ENCODE results near the gene RGS10. TPM values are rescaled to one million over a fixed set of nuclear protein-coding genes. Genes with fewer than 3 reads are reported as not detected.

The RGS10 gene
- total RNA-seq, 4 donors from 2014 or later, result 31.4 to 41.6 (median 36.1) TPM

DNA sequence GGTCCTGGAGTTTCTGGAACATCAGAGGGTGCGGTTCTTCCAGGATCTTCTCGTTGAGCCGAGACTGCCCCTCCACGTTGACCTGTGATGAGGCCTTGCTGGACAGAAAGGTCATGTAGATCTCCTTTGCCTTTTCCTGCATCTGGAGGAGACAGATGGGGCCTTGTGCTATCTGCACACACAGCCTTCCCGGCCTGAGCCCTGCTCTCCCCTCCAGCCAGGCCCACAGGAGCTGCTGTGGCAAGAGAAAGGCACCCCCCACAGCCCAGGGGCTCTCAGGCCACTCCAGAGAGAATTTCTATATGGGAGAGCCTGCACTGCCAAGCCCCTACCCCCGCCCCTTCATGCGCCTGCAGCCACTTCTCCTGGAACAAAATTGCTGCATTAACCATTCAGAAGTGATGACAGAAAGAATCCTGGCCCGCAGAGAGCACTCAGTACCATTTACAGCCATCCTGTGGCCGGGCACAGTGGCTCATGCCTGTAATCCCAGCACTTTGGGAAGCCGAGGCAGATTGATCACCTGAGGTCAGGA lies 26.9 kb downstream of the RGS10 start:
- DNase-seq (ENCODE audit: extremely low spot score), result no peak
- intact Hi-C loops (cut with DNase I), result no loop called here
- peaks cover under 1 to 18% (median 15%) of the 10 kb centered on the region in 4 donors for H3K4me1 ChIP-seq
- peaks cover 0 to 59% (median 14%) of the 10 kb centered on the region in 4 donors for H3K36me3 ChIP-seq
- no peak overlapping the region for H3K4me3 ChIP-seq
- TF ChIP-seq POLR2AphosphoS5 (IDR thresholded peaks at IDR 0.05) (no peak), EP300 (IDR thresholded peaks at IDR 0.05) (no peak), POLR2A (IDR thresholded peaks at IDR 0.05; ENCODE audit: low read depth) (no peak)
- TF ChIP-seq, protein P1, sequence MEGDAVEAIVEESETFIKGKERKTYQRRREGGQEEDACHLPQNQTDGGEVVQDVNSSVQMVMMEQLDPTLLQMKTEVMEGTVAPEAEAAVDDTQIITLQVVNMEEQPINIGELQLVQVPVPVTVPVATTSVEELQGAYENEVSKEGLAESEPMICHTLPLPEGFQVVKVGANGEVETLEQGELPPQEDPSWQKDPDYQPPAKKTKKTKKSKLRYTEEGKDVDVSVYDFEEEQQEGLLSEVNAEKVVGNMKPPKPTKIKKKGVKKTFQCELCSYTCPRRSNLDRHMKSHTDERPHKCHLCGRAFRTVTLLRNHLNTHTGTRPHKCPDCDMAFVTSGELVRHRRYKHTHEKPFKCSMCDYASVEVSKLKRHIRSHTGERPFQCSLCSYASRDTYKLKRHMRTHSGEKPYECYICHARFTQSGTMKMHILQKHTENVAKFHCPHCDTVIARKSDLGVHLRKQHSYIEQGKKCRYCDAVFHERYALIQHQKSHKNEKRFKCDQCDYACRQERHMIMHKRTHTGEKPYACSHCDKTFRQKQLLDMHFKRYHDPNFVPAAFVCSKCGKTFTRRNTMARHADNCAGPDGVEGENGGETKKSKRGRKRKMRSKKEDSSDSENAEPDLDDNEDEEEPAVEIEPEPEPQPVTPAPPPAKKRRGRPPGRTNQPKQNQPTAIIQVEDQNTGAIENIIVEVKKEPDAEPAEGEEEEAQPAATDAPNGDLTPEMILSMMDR (IDR thresholded peaks at IDR 0.05), result no peak
- H3K27ac ChIP-seq (replicated peaks in 1 of 4), result no peak overlapping the region
- no peaks in the 10 kb centered on the region for H3K9me3 ChIP-seq
- H3K27me3 ChIP-seq, result no peaks in the 10 kb centered on the region
- 88% methylated on average over 9 of the region's 10 CpGs for whole genome bisulfite sequencing

DNA sequence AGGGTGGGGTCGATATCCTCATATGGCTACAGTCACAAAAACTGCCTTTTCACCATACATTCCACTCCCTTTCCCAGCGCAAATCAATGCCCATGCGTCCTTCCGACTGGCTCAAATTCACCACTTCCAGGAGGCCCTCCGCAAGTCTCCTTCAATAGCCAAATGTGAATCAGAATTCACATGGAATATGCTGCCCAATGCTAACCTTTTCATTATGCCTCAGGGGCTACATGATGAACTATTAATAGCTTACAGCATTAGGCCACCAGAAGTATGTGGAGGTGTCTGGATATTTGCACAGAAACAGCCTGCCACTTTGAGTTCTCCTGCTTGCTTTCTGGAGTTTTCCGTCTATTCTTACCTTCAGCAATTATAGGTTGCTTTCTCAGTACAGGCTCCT lies 27.7 kb downstream of the RGS10 start:
- Histone ChIP-seq H3K27ac (replicated peaks in 1 of 4) (no peak overlapping the region), H3K4me3 (no peak overlapping the region), H3K4me1 (peaks cover 8 to 26% (median 21%) of the 10 kb centered on the region in 4 donors), H3K36me3 (peaks cover 0 to 63% (median 14%) of the 10 kb centered on the region in 4 donors), H3K27me3 (no peaks in the 10 kb centered on the region), H3K9me3 (no peaks in the 10 kb centered on the region)
- DNase-seq (ENCODE audit: extremely low spot score), result no peak
- TF ChIP-seq EP300 (IDR thresholded peaks at IDR 0.05) (no peak), POLR2A (IDR thresholded peaks at IDR 0.05; ENCODE audit: low read depth) (no peak), POLR2AphosphoS5 (IDR thresholded peaks at IDR 0.05) (no peak)
- TF ChIP-seq, protein P1 (IDR thresholded peaks at IDR 0.05), result no peak
- WGBS, result 97% methylated on average over 6 of the region's 6 CpGs
- intact Hi-C loops (cut with DNase I), result no loop called here

DNA sequence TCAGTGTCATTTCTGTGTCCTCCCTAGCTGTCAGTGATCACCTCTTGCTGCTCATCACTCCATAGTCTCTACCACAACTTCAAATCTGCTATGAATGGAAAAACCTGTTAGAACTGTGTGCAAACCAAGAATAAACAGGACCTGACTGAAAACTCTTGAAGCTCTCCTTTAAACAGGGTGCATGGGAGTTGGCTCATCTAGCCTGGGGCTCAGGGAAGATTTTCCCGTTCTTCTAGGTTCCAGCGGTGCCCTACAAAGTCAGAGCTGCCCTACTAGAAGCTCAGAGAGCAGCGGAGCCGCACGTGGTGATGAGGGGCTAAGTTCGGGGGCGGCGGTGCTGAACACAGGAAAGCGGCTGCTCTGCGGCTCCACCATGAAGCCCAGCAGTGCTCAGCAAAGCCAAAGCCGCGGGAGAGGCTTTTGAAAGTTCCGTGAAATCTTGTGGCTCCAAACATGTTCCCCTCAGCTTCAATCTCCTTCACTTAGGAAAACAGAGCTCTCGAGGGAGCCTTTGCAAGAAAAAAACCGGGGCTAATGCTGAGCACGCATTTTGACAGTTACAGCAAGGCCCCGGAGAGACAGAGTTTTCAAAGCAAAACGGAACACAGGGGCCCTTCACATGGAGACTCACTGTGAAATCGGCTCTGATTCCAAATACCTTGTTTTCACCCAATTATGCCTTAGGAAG lies 30.5 kb downstream of the RGS10 start:
- WGBS, result 90% methylated on average over 19 of the region's 19 CpGs

DNA sequence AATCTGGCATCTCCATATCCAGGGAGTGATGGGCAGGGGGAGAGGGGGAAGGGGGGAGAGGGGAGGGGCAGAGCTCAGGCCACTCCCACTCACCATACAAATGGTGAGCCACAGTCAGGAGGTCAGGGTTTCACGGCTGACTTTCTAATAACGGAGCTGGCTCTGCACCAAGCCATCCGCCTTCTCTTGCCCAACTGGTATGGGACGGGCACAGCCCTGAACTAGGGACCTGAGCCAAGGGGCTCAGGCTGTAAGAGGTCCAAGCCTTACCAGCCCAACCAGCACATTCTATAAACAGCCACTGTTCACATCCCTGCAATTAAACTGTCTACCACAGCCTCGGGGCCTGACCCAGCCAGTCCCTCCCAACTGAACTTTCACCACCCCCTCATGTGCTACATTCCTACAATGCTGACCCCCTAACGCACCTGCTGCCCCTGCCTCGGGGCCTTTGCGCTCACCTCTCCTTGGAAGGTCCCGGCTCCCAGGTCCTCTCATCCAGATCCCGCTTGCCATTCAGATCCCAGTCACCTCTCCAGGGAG lies 32.5 kb downstream of the RGS10 start:
- Histone ChIP-seq H3K4me3 (no peak overlapping the region), H3K9me3 (no peaks in the 10 kb centered on the region), H3K36me3 (peaks cover 0 to 45% (median 13%) of the 10 kb centered on the region in 4 donors), H3K4me1 (peaks cover 7 to 23% (median 22%) of the 10 kb centered on the region in 4 donors), H3K27me3 (no peaks in the 10 kb centered on the region), H3K27ac (replicated peaks in 1 of 4) (no peak overlapping the region)
- WGBS, result 74% methylated on average over 6 of the region's 10 CpGs
- intact Hi-C loops (cut with DNase I), result no loop called here
- TF ChIP-seq, protein P1 (IDR thresholded peaks at IDR 0.05), result no peak
- TF ChIP-seq EP300 (IDR thresholded peaks at IDR 0.05) (no peak), POLR2AphosphoS5 (IDR thresholded peaks at IDR 0.05) (peak in 1 of 2 donors; percentile 22), POLR2A (IDR thresholded peaks at IDR 0.05; ENCODE audit: low read depth) (no peak)
- no peak for DNase-seq (ENCODE audit: extremely low spot score)

More for the DNA sequence above, 30.5 kb downstream of the RGS10 start:
- H3K9me3 ChIP-seq, result no peaks in the 10 kb centered on the region
- TF ChIP-seq, protein P1 (IDR thresholded peaks at IDR 0.05), result no peak
- no peak for TF ChIP-seq POLR2AphosphoS5 (IDR thresholded peaks at IDR 0.05)
- no peak for TF ChIP-seq POLR2A (IDR thresholded peaks at IDR 0.05; ENCODE audit: low read depth)
- no peak for TF ChIP-seq EP300 (IDR thresholded peaks at IDR 0.05)
- peaks cover 9 to 25% (median 19%) of the 10 kb centered on the region in 4 donors for H3K4me1 ChIP-seq
- no peak for DNase-seq (ENCODE audit: extremely low spot score)
- no peak overlapping the region for H3K27ac ChIP-seq (replicated peaks in 1 of 4)
- intact Hi-C loops (cut with DNase I), result no loop called here
- H3K4me3 ChIP-seq, result no peak overlapping the region
- peaks cover 0 to 54% (median 14%) of the 10 kb centered on the region in 4 donors for H3K36me3 ChIP-seq
- H3K27me3 ChIP-seq, result no peaks in the 10 kb centered on the region

Data from esophagus muscularis mucosa (tissue), 4 donors.